Fibroblast of villous mesenchyme (primary cell): ENCODE data around the gene EEF1A2. TPM values are rescaled to one million over a fixed set of nuclear protein-coding genes. Genes with fewer than 3 reads are reported as not detected.

Source experiments
- DNase-seq: peaks from one replicate; pipeline ENCODE4 v3.0.0-alpha.2; 2010; ENCODE audit warnings: low read depth
- H3K4me3 ChIP-seq: 2 replicates; pipeline ENCODE4 v1.5.1; 2011; ENCODE audit warnings: low read depth, mild to moderate bottlenecking, low read length
- total RNA-seq: library from RNA; depleted of rRNA; stranded (reverse); fragments of >200 nt; gene quantifications from 2 replicates; pipeline ENCODE4 v1.2.3, GENCODE V29; 2012
- TF ChIP-seq, protein P1 (sequence below): IDR thresholded peaks from 2 replicates; pipeline ENCODE4 v1.5.1; 2012; ENCODE audit warnings: low read depth, mild to moderate bottlenecking, low read length; ENCODE audit not compliant: insufficient read depth

Gene EEF1A2
- total RNA-seq, 1 donor = 0.43 TPM

GRCh38 chr20:63544958-63545516 lies 46.2 kb upstream of the EEF1A2 start:
- no peak for DNase-seq
- TF ChIP-seq, protein P1, sequence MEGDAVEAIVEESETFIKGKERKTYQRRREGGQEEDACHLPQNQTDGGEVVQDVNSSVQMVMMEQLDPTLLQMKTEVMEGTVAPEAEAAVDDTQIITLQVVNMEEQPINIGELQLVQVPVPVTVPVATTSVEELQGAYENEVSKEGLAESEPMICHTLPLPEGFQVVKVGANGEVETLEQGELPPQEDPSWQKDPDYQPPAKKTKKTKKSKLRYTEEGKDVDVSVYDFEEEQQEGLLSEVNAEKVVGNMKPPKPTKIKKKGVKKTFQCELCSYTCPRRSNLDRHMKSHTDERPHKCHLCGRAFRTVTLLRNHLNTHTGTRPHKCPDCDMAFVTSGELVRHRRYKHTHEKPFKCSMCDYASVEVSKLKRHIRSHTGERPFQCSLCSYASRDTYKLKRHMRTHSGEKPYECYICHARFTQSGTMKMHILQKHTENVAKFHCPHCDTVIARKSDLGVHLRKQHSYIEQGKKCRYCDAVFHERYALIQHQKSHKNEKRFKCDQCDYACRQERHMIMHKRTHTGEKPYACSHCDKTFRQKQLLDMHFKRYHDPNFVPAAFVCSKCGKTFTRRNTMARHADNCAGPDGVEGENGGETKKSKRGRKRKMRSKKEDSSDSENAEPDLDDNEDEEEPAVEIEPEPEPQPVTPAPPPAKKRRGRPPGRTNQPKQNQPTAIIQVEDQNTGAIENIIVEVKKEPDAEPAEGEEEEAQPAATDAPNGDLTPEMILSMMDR = no peak
- no peak overlapping the region for H3K4me3 ChIP-seq

DNA sequence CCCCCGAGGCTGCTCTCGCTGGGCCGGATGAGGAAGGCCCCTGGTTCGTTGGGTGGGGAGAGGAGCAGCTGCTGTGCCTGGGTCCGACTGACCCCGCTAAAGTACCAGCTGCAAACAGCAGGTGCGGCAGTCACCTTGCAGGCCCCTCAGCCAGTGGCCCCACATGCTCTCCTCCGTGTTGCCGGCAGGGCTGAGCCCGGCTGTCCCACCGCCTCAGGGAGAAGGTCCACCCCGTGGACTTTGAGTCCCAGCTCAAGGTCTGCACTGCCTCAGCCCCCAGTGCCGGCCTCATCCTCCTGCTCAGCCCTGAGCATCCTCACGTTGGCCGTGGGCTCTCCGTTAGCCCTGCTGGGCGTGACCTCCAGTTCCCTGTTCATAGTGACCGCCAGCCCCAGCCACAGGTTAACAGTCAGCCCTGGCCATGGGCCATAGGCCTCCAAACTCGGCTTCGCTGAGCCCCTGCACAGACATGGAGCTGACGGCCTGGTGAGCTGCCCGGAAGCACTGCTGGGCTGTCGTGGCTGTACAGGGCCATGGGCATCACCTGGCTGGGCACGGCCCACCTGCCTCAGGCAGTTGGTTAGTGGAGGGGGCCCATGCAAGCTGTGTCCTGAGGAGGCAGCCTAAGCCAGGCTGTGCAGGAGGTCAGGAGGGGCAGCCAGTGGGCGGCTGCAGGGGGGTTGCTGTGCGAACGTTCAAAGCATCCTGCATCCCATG lies 45.5 kb upstream of the EEF1A2 start:
- TF ChIP-seq, protein P1 = no peak
- DNase-seq = no peak

GRCh38 chr20:63543733-63544132 lies 44.9 kb upstream of the EEF1A2 start:
- no peak overlapping the region for H3K4me3 ChIP-seq
- DNase-seq = no peak
- TF ChIP-seq, protein P1 = no peak

More for the DNA sequence above, 45.5 kb upstream of the EEF1A2 start:
- H3K4me3 ChIP-seq = no peak overlapping the region

DNA sequence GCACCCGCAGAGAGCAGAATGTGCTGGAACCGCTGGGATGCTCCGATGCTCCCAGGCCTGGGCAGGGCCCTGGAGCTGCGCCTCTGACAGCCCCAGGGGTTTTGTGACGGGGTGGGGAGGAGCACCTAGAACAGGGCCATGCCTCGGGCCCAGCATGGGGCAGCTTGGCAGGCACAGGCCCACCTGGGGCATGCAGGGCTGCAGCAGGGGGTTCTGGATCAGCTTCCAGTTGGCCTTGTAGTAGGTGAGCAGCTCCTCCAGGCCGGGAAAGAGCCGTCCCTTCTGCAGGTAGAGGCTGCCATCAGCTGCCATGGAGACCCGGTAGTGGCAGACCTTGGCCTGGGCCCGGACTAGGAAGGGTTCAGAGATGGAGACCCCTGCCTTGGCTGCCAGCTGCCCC lies 44.2 kb upstream of the EEF1A2 start:
- no peak for DNase-seq
- TF ChIP-seq, protein P1 = no peak
- no peak overlapping the region for H3K4me3 ChIP-seq

DNA sequence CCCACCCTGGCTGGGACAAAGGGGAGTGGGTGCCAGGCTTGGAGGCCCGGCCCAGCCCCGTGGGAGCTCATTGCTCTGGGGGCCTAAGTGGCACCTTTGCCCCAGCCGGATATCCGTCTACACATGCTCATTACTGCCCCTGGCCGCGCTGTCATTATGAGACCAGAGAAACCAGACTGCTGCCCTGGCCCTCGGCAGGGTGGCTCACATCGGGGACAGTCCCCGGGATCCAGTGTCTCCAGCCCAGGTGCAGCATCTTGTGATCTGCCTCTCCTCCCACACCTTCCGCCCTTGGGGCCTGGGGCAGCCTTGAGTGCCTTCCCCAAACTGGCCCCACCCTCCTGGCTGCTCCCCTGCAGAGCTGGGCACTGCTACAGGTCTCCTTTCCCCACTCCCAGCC lies 43.8 kb upstream of the EEF1A2 start:
- TF ChIP-seq, protein P1 = no peak
- no peak for DNase-seq
- H3K4me3 ChIP-seq = no peak overlapping the region

DNA sequence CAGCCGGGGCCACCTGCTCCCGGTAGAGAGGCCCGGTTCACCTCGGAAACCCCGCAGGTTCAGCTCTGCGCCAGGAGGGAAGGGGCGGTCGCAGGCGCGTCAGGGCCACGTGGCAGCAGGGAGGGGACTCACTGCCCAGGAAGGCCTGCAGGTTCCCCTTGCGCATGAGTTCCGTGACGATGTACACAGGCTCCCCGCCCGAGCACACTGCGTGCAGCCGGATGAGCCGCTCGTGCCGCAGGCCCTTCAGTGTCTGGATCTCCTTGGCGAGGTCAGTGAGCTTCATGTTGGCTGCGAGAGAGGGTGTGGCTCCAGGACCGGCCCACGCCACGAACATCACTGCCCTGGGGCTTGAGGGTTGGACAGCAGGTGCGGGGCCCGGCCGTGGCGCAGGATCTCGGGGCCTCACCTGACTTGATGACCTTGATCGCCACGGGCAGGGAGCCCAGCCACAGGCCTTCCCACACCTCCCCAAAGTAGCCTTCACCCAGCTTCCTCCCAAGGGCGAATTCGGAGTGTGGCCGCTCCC lies 43.2 kb upstream of the EEF1A2 start:
- DNase-seq = no peak
- TF ChIP-seq, protein P1 = no peak
- H3K4me3 ChIP-seq = no peak overlapping the region
